OCI-LY1 (cell line): ENCODE results near the gene PNPLA4.

Source experiments
- EZH2 ChIP-seq: fragments of 200-600 bp; sonication (generic), shearing (Covaris generic); IDR thresholded peaks from 2 replicates; pipeline ENCODE4 v1.8.0; 2017; ENCODE audit warnings: borderline replicate concordance, mixed run types, mild to moderate bottlenecking, antibody characterized with exemption, low read length, moderate library complexity, mixed read lengths
- TF ChIP-seq, protein P1 (sequence below): fragments of 200-600 bp; sonication (generic), shearing (Covaris generic); IDR thresholded peaks from 2 replicates; pipeline ENCODE4 v1.5.1; 2017; ENCODE audit warnings: mild to moderate bottlenecking, antibody characterized with exemption, low read length, moderate library complexity, mixed read lengths

DNA sequence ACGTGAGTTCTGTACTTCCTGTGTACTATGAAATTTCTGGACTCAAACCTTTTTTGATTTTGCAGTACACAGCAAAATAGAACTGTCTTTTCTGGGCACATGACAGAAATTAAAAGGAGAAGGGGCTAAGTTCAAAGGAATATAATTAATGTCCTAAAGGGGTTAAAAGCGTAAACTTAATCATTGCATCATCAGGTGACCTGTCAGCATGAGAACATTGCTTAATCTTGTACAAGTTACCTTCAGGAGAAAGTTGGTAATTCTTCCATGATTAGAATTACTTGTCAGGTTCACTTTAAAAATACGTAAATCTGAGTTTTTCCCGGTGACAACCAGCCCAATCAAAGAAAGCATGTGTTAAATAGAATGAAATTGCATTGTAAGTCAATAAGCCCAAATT lies 43.2 kb upstream of the PNPLA4 start:
- TF ChIP-seq, protein P1, sequence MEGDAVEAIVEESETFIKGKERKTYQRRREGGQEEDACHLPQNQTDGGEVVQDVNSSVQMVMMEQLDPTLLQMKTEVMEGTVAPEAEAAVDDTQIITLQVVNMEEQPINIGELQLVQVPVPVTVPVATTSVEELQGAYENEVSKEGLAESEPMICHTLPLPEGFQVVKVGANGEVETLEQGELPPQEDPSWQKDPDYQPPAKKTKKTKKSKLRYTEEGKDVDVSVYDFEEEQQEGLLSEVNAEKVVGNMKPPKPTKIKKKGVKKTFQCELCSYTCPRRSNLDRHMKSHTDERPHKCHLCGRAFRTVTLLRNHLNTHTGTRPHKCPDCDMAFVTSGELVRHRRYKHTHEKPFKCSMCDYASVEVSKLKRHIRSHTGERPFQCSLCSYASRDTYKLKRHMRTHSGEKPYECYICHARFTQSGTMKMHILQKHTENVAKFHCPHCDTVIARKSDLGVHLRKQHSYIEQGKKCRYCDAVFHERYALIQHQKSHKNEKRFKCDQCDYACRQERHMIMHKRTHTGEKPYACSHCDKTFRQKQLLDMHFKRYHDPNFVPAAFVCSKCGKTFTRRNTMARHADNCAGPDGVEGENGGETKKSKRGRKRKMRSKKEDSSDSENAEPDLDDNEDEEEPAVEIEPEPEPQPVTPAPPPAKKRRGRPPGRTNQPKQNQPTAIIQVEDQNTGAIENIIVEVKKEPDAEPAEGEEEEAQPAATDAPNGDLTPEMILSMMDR: no peak
- no peak for TF ChIP-seq EZH2
